Measurements from ENCODE around the gene MYO18B. TPM values are rescaled to one million over a fixed set of nuclear protein-coding genes. Genes with fewer than 3 reads are reported as not detected.
"Not testable (repeated sequence)": the region's sequence is repeated elsewhere in the genome, so short reads cannot be mapped to it uniquely, and the experiment has no call there.

MYO18B gene
- not detected in 2 replicates for total RNA-seq (2014; rRNA removed; shearing (Covaris generic))

GRCh38 chr22:25741692-25742626 lies at the start of gene MYO18B:
Gene MYO18B (plus strand): TSS chr22:25742188. CDS start chr22:25761093, 18,905 bp downstream.
- DNase-seq (ENCODE audit: low spot score), result no peak

- no peak for DNase-seq (ENCODE audit: low spot score)
Observed at GRCh38 chr22:25692397-25693267, 49.4 kb upstream of the MYO18B start.

- DNase-seq (ENCODE audit: low spot score), result no peak
Observed at GRCh38 chr22:25693268-25693565, 48.8 kb upstream of the MYO18B start.

GRCh38 chr22:25694196-25694907 lies 47.6 kb upstream of the MYO18B start:
- no peak for DNase-seq (ENCODE audit: low spot score)

GRCh38 chr22:25695146-25695545 lies 46.8 kb upstream of the MYO18B start:
- DNase-seq (ENCODE audit: low spot score), result no peak

GRCh38 chr22:25696763-25697162 lies 45.2 kb upstream of the MYO18B start:
- no peak for DNase-seq (ENCODE audit: low spot score)

GRCh38 chr22:25697181-25697664 lies 44.8 kb upstream of the MYO18B start:
- no peak for DNase-seq (ENCODE audit: low spot score)

- no peak for DNase-seq (ENCODE audit: low spot score)
Observed at GRCh38 chr22:25697978-25698377, 44.0 kb upstream of the MYO18B start.

- no peak for DNase-seq (ENCODE audit: low spot score)
Observed at GRCh38 chr22:25698461-25698860, 43.5 kb upstream of the MYO18B start.

- DNase-seq (ENCODE audit: low spot score), result no peak
Observed at GRCh38 chr22:25698978-25699377, 43.0 kb upstream of the MYO18B start.

- DNase-seq (ENCODE audit: low spot score), result no peak
Observed at GRCh38 chr22:25701056-25701780, 40.8 kb upstream of the MYO18B start.

GRCh38 chr22:25702040-25702439 lies 39.9 kb upstream of the MYO18B start:
- peak; percentile 15 for DNase-seq (ENCODE audit: low spot score)

GRCh38 chr22:25702571-25703167 lies 39.3 kb upstream of the MYO18B start:
- DNase-seq (ENCODE audit: low spot score), result no peak

GRCh38 chr22:25704701-25705100 lies 37.3 kb upstream of the MYO18B start:
- DNase-seq (ENCODE audit: low spot score), result no peak

- DNase-seq (ENCODE audit: low spot score), result no peak
Observed at GRCh38 chr22:25706197-25706596, 35.8 kb upstream of the MYO18B start.

GRCh38 chr22:25708430-25708829 lies 33.6 kb upstream of the MYO18B start:
- not testable (repeated sequence) for DNase-seq (ENCODE audit: low spot score)

- DNase-seq (ENCODE audit: low spot score), result no peak
Observed at GRCh38 chr22:25709758-25710157, 32.2 kb upstream of the MYO18B start.

GRCh38 chr22:25710501-25710900 lies 31.5 kb upstream of the MYO18B start:
- no peak for DNase-seq (ENCODE audit: low spot score)

- DNase-seq (ENCODE audit: low spot score), result no peak
Observed at GRCh38 chr22:25711491-25711890, 30.5 kb upstream of the MYO18B start.

- no peak for DNase-seq (ENCODE audit: low spot score)
Observed at GRCh38 chr22:25712661-25713400, 29.2 kb upstream of the MYO18B start.

Measured in HT-29 (cell line).